Measurements from ENCODE around the gene DDX4.

DNA sequence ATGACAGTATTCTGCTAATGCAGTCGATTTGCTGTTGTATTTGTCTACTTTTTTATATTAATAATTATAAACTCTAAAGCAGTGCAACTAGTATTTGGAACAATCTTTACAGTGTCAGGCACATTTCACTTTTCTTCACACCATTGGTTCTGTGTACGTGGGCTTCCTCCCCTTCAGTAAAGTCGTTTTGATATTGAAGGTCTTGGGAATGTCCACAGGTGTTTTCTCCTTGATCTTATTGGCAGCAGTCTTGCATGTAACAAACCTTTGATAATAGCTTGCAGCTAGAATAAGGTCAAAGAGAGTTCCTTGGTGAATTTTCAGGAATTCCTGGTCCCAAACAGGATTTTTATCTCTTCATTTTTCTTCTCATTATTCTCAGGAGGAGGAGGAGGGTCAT, 12.2 kb downstream of the DDX4 start:
- TF ChIP-seq SUZ12 (IDR thresholded peaks at IDR 0.05) (no peak), PKNOX1 (IDR thresholded peaks at IDR 0.05) (no peak), ZNF384 (IDR thresholded peaks at IDR 0.05) (no peak)
